ENCODE data around the gene NOL7. TPM values are rescaled to one million over a fixed set of nuclear protein-coding genes. Genes with fewer than 3 reads are reported as not detected.

The NOL7 gene
- total RNA-seq, 1 experiment from 2014 or later, result 75.9 TPM

DNA sequence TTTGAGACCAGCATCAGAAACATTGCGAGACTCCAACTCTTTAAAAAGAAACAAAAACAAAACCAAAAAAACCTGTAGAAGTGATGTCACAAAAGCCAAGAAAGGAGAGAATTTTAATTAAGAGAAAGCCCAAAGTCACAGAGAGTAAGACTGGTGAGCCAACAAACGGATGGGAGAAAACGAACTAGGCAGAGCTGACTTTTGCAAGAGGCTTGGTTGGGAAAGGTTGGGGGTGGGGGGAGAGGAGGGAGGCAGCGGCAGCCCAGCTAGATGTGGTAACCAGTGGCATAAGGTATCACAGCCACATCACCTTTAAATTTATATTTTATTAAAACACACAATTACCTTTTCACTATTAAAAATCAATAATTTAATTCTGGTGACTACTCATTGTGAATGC, 23.5 kb downstream of the NOL7 start:
- 0 out of 2 replicates have a peak, but pooled peaks cover 6% of the 10 kb centered on the region for H3K79me2 ChIP-seq (ENCODE audit: low read depth)
- no peak overlapping the region for H3K4me3 ChIP-seq
- DNase-seq, result no peak
- H3K9me3 ChIP-seq (ENCODE audit: insufficient read depth, low read depth), result no peaks in the 10 kb centered on the region
- CTCF ChIA-PET, result no interaction called here
- H2AFZ ChIP-seq, result no peak overlapping the region
- no peaks in the 10 kb centered on the region for H3K4me1 ChIP-seq (replicated peaks; ENCODE audit: insufficient read depth)
- H3K36me3 ChIP-seq (ENCODE audit: low read depth), result peaks cover 27% of the 10 kb centered on the region
- H3K4me2 ChIP-seq, result no peak overlapping the region
- no peaks in the 10 kb centered on the region for H3K27me3 ChIP-seq (ENCODE audit: insufficient read depth, low read depth)
- BruUV-seq (replicated peaks), result no TSS peak
- intact Hi-C loops (cut with micrococcal nuclease; ENCODE audit: unreplicated experiment), result loop anchor here (5.0 kb wide), 1 partner anchor 74 kb away; the partner anchor contains the start of gene RANBP9
- no peak for TF ChIP-seq EZH2 (IDR thresholded peaks at IDR 0.05; ENCODE audit: low read depth)
- no peaks in the 10 kb centered on the region for H4K20me1 ChIP-seq (ENCODE audit: insufficient read depth)
- H3K27ac ChIP-seq, result no peak overlapping the region
- POLR2A ChIA-PET (ENCODE audit: unreplicated experiment), result no interaction called here
- H3F3A ChIP-seq (ENCODE audit: insufficient read depth, low read depth), result peaks cover 27% of the 10 kb centered on the region; the same call in 1 of the 2 replicates
- H3K9me2 ChIP-seq (ENCODE audit: insufficient read depth), result no peaks in the 10 kb centered on the region

DNA sequence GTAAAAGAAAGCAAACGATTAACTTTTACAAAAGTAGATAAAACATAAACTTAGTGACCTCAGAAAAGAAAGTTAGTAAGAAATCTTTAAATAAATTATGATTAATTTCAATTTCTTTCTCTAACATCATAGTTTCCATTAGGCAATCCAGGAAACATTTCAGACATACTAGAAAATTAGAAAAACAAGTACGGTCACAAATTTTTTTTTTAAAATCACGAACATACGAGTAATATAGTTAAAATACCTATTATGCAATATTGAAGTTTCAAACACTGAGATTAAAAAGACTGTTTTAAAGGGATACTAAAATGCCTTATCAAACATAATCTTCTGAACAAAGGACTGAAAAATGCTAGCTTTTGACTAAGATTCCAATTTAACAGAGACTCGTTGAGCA, 26.2 kb downstream of the NOL7 start:
- BruUV-seq (replicated peaks), result no TSS peak
- ChIA-PET POLR2A (ENCODE audit: unreplicated experiment) (interaction anchor here (0.6 kb wide), 1 partner anchor 173 kb away, joined by 9 read pairs; no protein-coding TSS in a partner anchor), CTCF (no interaction called here)
- H3K27ac ChIP-seq, result no peak overlapping the region
- TF ChIP-seq, protein P1, sequence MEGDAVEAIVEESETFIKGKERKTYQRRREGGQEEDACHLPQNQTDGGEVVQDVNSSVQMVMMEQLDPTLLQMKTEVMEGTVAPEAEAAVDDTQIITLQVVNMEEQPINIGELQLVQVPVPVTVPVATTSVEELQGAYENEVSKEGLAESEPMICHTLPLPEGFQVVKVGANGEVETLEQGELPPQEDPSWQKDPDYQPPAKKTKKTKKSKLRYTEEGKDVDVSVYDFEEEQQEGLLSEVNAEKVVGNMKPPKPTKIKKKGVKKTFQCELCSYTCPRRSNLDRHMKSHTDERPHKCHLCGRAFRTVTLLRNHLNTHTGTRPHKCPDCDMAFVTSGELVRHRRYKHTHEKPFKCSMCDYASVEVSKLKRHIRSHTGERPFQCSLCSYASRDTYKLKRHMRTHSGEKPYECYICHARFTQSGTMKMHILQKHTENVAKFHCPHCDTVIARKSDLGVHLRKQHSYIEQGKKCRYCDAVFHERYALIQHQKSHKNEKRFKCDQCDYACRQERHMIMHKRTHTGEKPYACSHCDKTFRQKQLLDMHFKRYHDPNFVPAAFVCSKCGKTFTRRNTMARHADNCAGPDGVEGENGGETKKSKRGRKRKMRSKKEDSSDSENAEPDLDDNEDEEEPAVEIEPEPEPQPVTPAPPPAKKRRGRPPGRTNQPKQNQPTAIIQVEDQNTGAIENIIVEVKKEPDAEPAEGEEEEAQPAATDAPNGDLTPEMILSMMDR (conservative IDR thresholded peaks at IDR 0.05), result no peak
- TF ChIP-seq EZH2 (IDR thresholded peaks at IDR 0.05; ENCODE audit: low read depth), result no peak
- H3K9me3 ChIP-seq (ENCODE audit: insufficient read depth, low read depth), result no peaks in the 10 kb centered on the region
- no peaks in the 10 kb centered on the region for H3K9me2 ChIP-seq (ENCODE audit: insufficient read depth)
- H3K27me3 ChIP-seq (ENCODE audit: insufficient read depth, low read depth), result no peaks in the 10 kb centered on the region
- no peaks in the 10 kb centered on the region for H3K4me1 ChIP-seq (replicated peaks; ENCODE audit: insufficient read depth)
- intact Hi-C loops (cut with micrococcal nuclease; ENCODE audit: unreplicated experiment), result no loop called here
- H3F3A ChIP-seq (ENCODE audit: insufficient read depth, low read depth), result peaks cover 27% of the 10 kb centered on the region; the same call in 1 of the 2 replicates
- no peak overlapping the region for H3K4me3 ChIP-seq
- no peak overlapping the region for H3K4me2 ChIP-seq
- no peak overlapping the region for H2AFZ ChIP-seq
- H3K79me2 ChIP-seq (ENCODE audit: low read depth), result peaks cover 13% of the 10 kb centered on the region; the same call in 1 of the 2 replicates
- DNase-seq, result no peak
- H3K36me3 ChIP-seq (ENCODE audit: low read depth), result peaks cover 39% of the 10 kb centered on the region
- no peaks in the 10 kb centered on the region; the same call in 1 of the 2 replicates for H4K20me1 ChIP-seq (ENCODE audit: insufficient read depth)

DNA sequence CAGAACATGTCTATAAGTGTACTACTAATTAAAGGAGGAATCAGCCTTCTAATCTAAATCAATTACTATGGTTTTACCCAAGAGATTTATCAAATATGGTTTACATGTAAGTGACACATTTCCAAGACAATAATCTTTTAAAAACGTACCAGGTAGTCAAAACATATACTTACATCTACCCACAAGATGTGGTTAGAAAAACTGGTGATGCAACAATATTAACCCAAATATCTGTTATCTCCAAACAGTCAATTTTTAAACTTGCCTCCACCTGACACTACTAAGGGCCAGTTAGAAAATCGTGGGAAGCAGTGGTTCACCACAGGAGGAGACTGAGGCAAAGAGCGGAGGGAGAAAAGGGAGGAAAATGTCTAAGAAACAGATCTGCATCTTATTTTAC, 28.0 kb downstream of the NOL7 start:
- CTCF ChIA-PET, result no interaction called here
- intact Hi-C loops (cut with micrococcal nuclease; ENCODE audit: unreplicated experiment), result no loop called here
- H3K4me1 ChIP-seq (replicated peaks; ENCODE audit: insufficient read depth), result no peaks in the 10 kb centered on the region
- no peaks in the 10 kb centered on the region for H3K9me2 ChIP-seq (ENCODE audit: insufficient read depth)
- TF ChIP-seq, protein P1 (conservative IDR thresholded peaks at IDR 0.05), result no peak
- TF ChIP-seq EZH2 (IDR thresholded peaks at IDR 0.05; ENCODE audit: low read depth), result no peak
- H2AFZ ChIP-seq, result no peak overlapping the region
- H3K79me2 ChIP-seq (ENCODE audit: low read depth), result peaks cover 23% of the 10 kb centered on the region; the same call in 1 of the 2 replicates
- DNase-seq, result no peak
- POLR2A ChIA-PET (ENCODE audit: unreplicated experiment), result no interaction called here
- no peak overlapping the region for H3K27ac ChIP-seq
- no peaks in the 10 kb centered on the region for H3K27me3 ChIP-seq (ENCODE audit: insufficient read depth, low read depth)
- H3K9me3 ChIP-seq (ENCODE audit: insufficient read depth, low read depth), result no peaks in the 10 kb centered on the region
- TSS peak; percentile 7 for BruUV-seq (replicated peaks)
- no peak overlapping the region for H3K4me3 ChIP-seq
- H3K36me3 ChIP-seq (ENCODE audit: low read depth), result peaks cover 48% of the 10 kb centered on the region
- H4K20me1 ChIP-seq (ENCODE audit: insufficient read depth), result no peaks in the 10 kb centered on the region; the same call in 1 of the 2 replicates
- H3K4me2 ChIP-seq, result no peak overlapping the region
- H3F3A ChIP-seq (ENCODE audit: insufficient read depth, low read depth), result peaks cover 21% of the 10 kb centered on the region; the same call in 1 of the 2 replicates

DNA sequence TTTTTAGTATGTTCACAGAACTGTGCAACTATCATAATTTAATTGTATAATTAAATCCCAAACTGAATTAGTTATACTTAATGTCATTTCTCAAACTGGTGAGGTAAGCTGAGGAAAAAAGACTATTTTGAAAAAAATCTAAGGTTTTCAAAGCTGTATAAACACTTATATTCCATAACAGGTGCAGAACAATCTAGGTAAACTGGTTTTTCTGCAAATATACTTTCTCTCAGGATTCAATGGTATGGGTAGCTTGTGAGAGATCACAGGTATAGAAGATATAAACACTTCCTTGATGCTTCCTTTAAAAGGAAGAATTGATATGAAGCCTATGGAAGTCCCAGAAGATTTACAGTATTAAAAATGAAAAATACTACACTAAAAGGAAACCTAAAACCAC, 33.7 kb downstream of the NOL7 start:
- Histone ChIP-seq H2AFZ (no peak overlapping the region), H3K36me3 (ENCODE audit: low read depth) (peaks cover 44% of the 10 kb centered on the region), H3K4me2 (no peak overlapping the region), H4K20me1 (ENCODE audit: insufficient read depth) (peaks cover 4% of the 10 kb centered on the region; the same call in 1 of the 2 replicates), H3K4me3 (no peak overlapping the region), H3K79me2 (ENCODE audit: low read depth) (peaks cover 37% of the 10 kb centered on the region), H3K27me3 (ENCODE audit: insufficient read depth, low read depth) (no peaks in the 10 kb centered on the region), H3K27ac (peak overlapping the region; percentile 46), H3K4me1 (replicated peaks; ENCODE audit: insufficient read depth) (peaks cover 14% of the 10 kb centered on the region), H3K9me2 (ENCODE audit: insufficient read depth) (no peaks in the 10 kb centered on the region), H3F3A (ENCODE audit: insufficient read depth, low read depth) (peaks cover 27% of the 10 kb centered on the region), H3K9me3 (ENCODE audit: insufficient read depth, low read depth) (no peaks in the 10 kb centered on the region)
- peak in 1 of 2 experiments; percentile 48 for DNase-seq
- TF ChIP-seq, protein P1 (conservative IDR thresholded peaks at IDR 0.05), result no peak
- no peak for TF ChIP-seq EZH2 (IDR thresholded peaks at IDR 0.05; ENCODE audit: low read depth)
- ChIA-PET POLR2A (ENCODE audit: unreplicated experiment) (no interaction called here), CTCF (interaction anchor here (0.6 kb wide), 1 partner anchor 19 kb away, joined by 8 read pairs; no protein-coding TSS in a partner anchor)
- no TSS peak for BruUV-seq (replicated peaks)
- intact Hi-C loops (cut with micrococcal nuclease; ENCODE audit: unreplicated experiment), result no loop called here

Measured in PC-9 (cell line).